Measurements from ENCODE around the gene GRID1. TPM values are rescaled to one million over a fixed set of nuclear protein-coding genes. Genes with fewer than 3 reads are reported as not detected.

The GRID1 gene
- total and polyA plus RNA-seq, 9 of the 15 experiments (the other 6 are each of a cell fraction or from before 2014, with no cell fraction given): 0.01 to 7.2 (median 1.2) TPM

DNA sequence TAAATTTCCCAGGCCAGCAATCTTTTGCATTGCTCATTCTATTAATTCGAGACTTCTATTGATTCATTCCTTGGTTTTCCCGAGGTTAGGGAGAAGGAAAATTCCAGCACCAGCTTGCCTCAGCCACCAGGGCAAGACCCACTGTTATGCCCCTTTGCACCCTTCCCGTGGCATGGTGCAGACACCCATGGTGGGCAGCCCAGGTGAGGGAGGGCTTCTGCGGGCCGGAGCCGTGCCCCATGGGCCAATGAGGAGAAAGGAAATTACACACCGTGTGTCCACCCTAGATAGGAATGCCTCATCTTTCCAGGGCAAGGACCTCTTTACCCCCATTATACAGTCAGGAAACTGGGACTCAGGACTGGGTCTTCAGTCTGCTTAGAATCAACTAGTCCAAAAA, 4.5 kb upstream of the GRID1 start:
- no peak overlapping the region for H3K4me3 ChIP-seq
- FAIRE-seq: no peak
- H3K27ac ChIP-seq (ENCODE audit: extremely low read depth, low read depth, low read length): no peak overlapping the region
- H3K9ac ChIP-seq (ENCODE audit: insufficient read depth in 1 of 2, low read depth in 2 of 2, low read length in 2 of 2): no peak overlapping the region
- DNase-seq (ENCODE audit: extremely low read depth in 1 of 4, low spot score in 3 of 4): no peak
- intact Hi-C loops (cut with micrococcal nuclease) (loop anchor here (10.0 kb wide), 1 partner anchor 1826 kb away; no protein-coding TSS in a partner anchor), in situ Hi-C loops (cut with MboI) (loop anchor here (10.0 kb wide), 1 partner anchor 106 kb away; no protein-coding TSS in a partner anchor)
- ATAC-seq: no peak
- H3K27me3 ChIP-seq (ENCODE audit: control insufficient read depth in 2 of 2, insufficient read depth in 2 of 2, low read length in 2 of 2): peaks cover 0 to 13% of the 10 kb centered on the region in 2 experiments; a peak in 2 of 5 replicates
- TF ChIP-seq TSC22D4 (tag; IDR thresholded peaks at IDR 0.05): no peak
- no peak for TF ChIP-seq ZNF212 (CRISPR knock-in tag; IDR thresholded peaks at IDR 0.05)
- no peak for TF ChIP-seq FUS (optimal IDR thresholded peaks at IDR 0.05; ENCODE audit: low read depth, low read length)
- TF ChIP-seq HCFC1 (IDR thresholded peaks at IDR 0.05; ENCODE audit: low read depth, low read length): no peak
- TF ChIP-seq, protein P1, sequence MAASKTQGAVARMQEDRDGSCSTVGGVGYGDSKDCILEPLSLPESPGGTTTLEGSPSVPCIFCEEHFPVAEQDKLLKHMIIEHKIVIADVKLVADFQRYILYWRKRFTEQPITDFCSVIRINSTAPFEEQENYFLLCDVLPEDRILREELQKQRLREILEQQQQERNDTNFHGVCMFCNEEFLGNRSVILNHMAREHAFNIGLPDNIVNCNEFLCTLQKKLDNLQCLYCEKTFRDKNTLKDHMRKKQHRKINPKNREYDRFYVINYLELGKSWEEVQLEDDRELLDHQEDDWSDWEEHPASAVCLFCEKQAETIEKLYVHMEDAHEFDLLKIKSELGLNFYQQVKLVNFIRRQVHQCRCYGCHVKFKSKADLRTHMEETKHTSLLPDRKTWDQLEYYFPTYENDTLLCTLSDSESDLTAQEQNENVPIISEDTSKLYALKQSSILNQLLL (CRISPR knock-in tag; IDR thresholded peaks at IDR 0.05; ENCODE audit: borderline replicate concordance): no peak
- no peak for TF ChIP-seq HNRNPL (IDR thresholded peaks at IDR 0.05; ENCODE audit: low read depth, low read length)
- no peak for TF ChIP-seq PML (IDR thresholded peaks at IDR 0.05; ENCODE audit: low read length)
- TF ChIP-seq MAZ (CRISPR knock-in tag; conservative IDR thresholded peaks at IDR 0.05 in 1 of 2, IDR thresholded peaks at IDR 0.05 in 1 of 2): no peak
- TF ChIP-seq, protein P2, sequence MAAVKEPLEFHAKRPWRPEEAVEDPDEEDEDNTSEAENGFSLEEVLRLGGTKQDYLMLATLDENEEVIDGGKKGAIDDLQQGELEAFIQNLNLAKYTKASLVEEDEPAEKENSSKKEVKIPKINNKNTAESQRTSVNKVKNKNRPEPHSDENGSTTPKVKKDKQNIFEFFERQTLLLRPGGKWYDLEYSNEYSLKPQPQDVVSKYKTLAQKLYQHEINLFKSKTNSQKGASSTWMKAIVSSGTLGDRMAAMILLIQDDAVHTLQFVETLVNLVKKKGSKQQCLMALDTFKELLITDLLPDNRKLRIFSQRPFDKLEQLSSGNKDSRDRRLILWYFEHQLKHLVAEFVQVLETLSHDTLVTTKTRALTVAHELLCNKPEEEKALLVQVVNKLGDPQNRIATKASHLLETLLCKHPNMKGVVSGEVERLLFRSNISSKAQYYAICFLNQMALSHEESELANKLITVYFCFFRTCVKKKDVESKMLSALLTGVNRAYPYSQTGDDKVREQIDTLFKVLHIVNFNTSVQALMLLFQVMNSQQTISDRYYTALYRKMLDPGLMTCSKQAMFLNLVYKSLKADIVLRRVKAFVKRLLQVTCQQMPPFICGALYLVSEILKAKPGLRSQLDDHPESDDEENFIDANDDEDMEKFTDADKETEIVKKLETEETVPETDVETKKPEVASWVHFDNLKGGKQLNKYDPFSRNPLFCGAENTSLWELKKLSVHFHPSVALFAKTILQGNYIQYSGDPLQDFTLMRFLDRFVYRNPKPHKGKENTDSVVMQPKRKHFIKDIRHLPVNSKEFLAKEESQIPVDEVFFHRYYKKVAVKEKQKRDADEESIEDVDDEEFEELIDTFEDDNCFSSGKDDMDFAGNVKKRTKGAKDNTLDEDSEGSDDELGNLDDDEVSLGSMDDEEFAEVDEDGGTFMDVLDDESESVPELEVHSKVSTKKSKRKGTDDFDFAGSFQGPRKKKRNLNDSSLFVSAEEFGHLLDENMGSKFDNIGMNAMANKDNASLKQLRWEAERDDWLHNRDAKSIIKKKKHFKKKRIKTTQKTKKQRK (IDR thresholded peaks at IDR 0.05; ENCODE audit: borderline replicate concordance, low read depth, low read length): no peak
- TF ChIP-seq SP1 (CRISPR knock-in tag; IDR thresholded peaks at IDR 0.05): no peak
- TF ChIP-seq SRF (CRISPR knock-in tag; IDR thresholded peaks at IDR 0.05): no peak
- no peak for TF ChIP-seq U2AF2 (optimal IDR thresholded peaks at IDR 0.05; ENCODE audit: low read depth, low read length)
- TF ChIP-seq ZNF695 (CRISPR knock-in tag; IDR thresholded peaks at IDR 0.05): no peak
- TF ChIP-seq, protein P3, sequence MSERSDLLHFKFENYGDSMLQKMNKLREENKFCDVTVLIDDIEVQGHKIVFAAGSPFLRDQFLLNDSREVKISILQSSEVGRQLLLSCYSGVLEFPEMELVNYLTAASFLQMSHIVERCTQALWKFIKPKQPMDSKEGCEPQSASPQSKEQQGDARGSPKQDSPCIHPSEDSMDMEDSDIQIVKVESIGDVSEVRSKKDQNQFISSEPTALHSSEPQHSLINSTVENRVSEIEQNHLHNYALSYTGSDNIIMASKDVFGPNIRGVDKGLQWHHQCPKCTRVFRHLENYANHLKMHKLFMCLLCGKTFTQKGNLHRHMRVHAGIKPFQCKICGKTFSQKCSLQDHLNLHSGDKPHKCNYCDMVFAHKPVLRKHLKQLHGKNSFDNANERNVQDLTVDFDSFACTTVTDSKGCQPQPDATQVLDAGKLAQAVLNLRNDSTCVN (CRISPR knock-in tag; IDR thresholded peaks at IDR 0.05): no peak
- H3K36me3 ChIP-seq (ENCODE audit: control insufficient read depth, insufficient read depth, low read length): no peaks in the 10 kb centered on the region
- H3K9me1 ChIP-seq (ENCODE audit: control insufficient read depth, insufficient read depth, low read length): no peaks in the 10 kb centered on the region
- ChIA-PET CTCF (ENCODE audit: low intra/inter-chr PET ratio) (no interaction called here), POLR2A (no interaction called here)
- H3K4me1 ChIP-seq (replicated peaks in 1 of 2; ENCODE audit: control insufficient read depth in 2 of 2, insufficient read depth in 2 of 2, low read length in 2 of 2): peaks cover 0 to 12% of the 10 kb centered on the region in 2 experiments; a peak in 2 of 5 replicates
- H2AFZ ChIP-seq (ENCODE audit: low read depth, low read length): no peak overlapping the region
- H3K9me3 ChIP-seq (replicated peaks; ENCODE audit: control insufficient read depth, insufficient read depth, low read depth, low read length): no peaks in the 10 kb centered on the region
- no peak overlapping the region for H3K4me2 ChIP-seq (ENCODE audit: insufficient read depth, low read length)
- BruUV-seq (replicated peaks): no TSS peak
- H3K79me2 ChIP-seq (ENCODE audit: control insufficient read depth, insufficient read depth, low read length): no peaks in the 10 kb centered on the region
- 1% methylated on average over 7 of the region's 7 CpGs for WGBS (ENCODE audit: insufficient coverage, low coverage, missing lambda C conversion rate)
- H4K20me1 ChIP-seq (replicated peaks; ENCODE audit: control insufficient read depth, insufficient read depth, low read length): no peaks in the 10 kb centered on the region; the same call in 1 of the 2 replicates
